GM21360 (cell line): ENCODE data around the gene PLEKHG4B.
"Not testable (repeated sequence)": the region's sequence is repeated elsewhere in the genome, so short reads cannot be mapped to it uniquely, and the experiment has no call there.

Experiments used
- ATAC-seq: cut with Tn5 transposase; IDR thresholded peaks from one replicate; pipeline ENCODE4 v1.9.1; 2021; ENCODE audit warnings: mild to moderate bottlenecking, moderate library complexity; ENCODE audit not compliant: unreplicated experiment

PLEKHG4B gene

GRCh38 chr5:186091-187041, 94.4 kb downstream of the PLEKHG4B start:
- no peak for ATAC-seq

- ATAC-seq: no peak
Measured at GRCh38 chr5:187042-187431, 95.1 kb downstream of the PLEKHG4B start.

- no peak for ATAC-seq
Measured at GRCh38 chr5:187617-188451, 95.9 kb downstream of the PLEKHG4B start.

DNA sequence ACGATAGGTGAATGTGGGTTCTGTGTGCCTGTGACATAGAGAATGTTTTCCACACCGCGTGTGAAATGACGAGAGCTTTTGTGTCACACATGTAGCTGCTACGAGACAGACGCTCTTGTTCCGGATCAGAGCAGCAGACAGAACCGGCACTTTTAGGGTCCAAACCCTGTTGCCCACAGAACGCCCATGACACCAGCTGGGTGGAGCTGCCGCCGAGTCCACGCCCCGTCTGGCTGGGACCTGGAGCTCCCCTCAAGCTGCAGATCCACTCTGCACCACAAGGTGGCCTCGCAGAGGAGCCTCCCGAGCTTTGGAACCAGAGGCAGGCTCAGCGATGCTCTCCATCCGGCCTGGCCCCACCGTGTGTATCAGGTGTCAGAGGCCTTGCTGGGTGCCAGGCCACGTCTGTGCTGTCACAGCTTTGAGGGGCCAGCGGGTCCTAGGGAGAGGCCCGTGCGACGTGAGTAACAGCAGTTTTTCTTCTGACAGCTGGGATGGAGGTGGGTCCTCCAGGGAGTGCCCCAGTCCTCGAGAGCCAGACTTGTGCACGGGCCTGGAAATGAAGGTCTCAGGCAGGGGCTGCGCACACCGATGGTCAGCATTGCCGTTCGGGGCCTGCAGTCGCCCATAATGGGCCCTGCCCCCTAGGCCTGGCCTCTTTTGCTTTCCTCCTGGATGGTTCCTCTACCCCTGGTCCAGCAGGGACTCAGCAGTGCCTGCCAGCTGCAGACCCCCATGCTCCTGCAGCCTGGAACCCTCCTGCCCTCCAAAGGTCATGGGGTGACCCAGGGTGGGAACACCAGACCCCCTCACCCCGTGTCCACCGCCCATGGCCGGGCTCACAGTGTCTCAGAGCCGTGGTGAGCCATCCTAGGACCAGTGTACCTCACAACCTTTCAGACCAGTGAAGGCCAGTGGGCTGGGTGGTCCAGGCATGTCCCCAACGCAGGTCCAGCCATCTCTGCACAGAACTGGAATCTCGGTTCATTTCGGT, 96.8 kb downstream of the PLEKHG4B start:
- peak; percentile 81 for ATAC-seq

- no peak for ATAC-seq
Measured at GRCh38 chr5:189486-189885, 97.5 kb downstream of the PLEKHG4B start.

GRCh38 chr5:189976-190365, 98.0 kb downstream of the PLEKHG4B start:
- ATAC-seq: no peak

DNA sequence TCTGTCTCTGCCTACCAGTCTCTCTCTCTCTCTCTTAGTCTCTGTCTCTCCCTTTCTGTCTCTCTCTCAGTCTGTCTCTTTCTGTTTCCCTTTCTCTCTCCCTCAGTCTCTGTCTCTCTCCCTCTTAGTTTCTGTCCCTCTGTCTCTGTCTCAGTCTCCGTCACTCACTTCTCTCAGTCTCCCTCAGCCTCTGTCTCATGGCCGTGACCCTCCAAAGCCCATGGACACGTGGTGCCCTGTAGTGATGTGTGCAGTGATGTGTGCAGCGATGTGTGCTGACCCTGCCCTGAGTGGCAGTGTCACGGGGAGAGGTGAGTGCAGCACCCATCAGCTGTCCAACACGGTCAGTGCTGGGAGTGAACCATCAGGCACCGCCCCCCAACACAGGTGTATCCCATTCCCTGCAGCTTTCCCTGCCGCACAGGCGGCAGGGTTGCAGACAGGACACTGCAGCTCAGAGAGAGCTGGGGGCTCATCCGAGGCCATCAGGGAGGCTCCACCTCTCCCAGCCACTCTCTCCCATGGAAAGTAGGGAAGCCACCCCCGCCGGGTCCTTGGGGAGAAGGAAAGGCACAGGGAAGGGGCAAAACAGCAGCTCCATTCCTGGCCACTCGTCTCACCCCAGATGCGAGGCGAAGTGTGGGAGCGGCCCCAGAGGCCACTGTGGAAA, 98.5 kb downstream of the PLEKHG4B start:
- ATAC-seq: no peak

DNA sequence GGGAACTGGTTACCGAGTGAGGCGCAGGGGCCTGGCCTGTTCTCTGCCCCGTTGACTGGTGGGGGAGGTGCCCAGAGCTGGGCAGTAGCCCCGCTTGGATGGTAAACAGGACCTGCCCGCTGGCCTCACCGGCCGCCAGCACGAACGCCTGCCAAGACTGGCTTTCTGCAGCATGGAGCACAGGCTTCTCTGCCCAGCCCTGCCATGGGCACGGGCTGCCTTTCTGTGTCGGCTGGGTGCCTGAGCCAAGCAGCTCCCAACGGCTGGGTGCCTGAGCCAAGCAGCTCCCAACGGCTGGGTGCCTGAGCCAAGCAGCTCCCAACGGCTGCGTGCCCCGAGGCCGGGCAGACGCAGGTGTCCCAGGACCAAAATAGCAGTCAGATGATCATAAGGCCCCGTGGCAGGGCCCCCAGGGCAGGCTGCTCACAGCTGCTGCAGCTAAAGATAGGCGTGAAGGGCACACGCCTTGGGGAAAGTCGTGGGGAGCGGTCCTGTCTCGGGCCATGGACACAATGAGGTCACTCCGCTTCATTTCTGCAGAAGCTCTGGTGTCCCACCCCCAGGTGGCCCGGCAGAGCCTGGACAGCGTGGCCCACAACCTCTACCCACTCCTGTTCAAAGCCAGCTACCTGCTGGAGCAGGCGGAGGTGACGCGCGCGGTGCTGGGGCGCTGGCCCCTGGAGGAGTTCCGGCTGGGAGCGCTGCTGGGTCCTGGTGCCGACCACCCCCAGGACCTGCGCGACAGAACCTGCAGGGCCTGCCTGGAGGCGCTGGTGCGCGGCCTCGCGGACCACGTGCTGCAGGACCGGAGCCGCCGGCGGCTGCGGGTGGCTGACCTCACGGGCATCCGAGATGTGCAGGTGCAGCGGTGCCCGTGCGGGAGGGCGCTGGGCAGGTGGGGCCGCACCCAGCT, 99.3 kb downstream of the PLEKHG4B start, which contains the start of gene LRRC14B:
Gene LRRC14B (plus strand): TSS at position 460 of the 913 bp plus-strand sequence. CDS start 44 bp downstream, at position 504.
- no peak for ATAC-seq

- no peak for ATAC-seq
Measured at GRCh38 chr5:191949-192690, 100.2 kb downstream of the PLEKHG4B start.

- no peak for ATAC-seq
Measured at GRCh38 chr5:192691-192969, 100.7 kb downstream of the PLEKHG4B start.

GRCh38 chr5:192970-193831, 101.2 kb downstream of the PLEKHG4B start:
- ATAC-seq: no peak

- ATAC-seq: no peak
Measured at GRCh38 chr5:194102-194501, 102.1 kb downstream of the PLEKHG4B start.

DNA sequence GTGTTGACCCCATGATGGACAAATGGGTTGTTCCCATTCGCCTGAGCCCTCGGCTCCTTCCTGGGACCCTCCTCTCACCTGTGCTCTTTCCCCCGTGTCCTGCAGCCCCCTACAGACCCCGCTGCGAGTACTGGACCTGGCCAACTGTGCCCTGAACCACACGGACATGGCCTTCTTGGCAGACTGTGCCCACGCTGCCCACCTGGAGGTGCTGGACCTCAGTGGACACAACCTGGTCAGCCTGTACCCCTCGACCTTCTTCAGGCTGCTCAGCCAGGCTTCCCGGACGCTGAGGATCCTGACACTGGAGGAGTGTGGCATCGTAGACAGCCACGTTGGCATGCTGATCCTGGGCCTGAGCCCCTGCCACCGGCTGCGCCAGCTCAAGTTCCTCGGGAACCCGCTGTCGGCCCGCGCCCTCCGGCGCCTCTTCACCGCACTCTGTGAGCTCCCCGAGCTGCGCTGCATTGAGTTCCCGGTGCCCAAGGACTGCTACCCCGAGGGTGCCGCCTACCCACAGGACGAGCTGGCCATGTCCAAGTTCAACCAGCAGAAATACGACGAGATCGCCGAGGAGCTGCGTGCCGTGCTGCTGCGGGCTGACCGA, 102.7 kb downstream of the PLEKHG4B start:
- ATAC-seq: no peak

DNA sequence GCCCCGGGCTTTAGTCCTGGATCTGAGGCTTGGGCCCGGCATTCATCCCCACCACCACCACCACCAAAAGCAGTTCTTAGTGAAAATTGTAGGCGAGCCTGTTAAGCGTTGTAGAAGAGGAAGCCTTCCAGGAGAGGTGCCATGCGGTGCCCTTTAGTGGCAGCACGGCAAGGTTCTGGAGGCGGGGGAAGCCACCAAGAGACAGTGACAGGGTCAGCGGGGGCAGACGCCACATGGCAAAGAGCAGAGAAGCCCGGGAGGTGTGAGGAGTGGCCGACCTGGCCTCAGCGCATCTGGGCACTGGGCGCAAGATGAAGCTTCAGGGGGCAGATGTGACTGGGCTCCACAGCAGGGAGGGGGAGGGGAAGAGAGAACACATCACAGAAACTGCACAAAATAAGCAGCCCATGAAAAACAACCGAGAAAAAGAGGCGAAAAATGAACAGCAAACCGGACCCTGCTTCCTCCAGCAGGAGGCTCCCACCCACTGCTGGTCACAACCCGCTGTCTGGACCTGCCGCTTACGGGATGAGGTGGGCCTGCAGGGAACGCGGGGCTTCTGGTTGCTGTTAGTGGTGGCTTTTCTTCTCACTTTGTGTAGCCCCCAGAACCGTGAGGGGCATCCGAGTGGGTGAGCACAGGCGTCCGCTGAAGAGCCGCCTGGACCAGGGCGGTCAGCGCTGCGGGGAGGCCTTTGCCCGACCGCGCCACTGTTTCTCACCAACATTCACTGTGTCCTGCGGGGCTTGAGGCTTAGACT, 103.6 kb downstream of the PLEKHG4B start:
- ATAC-seq: no peak

DNA sequence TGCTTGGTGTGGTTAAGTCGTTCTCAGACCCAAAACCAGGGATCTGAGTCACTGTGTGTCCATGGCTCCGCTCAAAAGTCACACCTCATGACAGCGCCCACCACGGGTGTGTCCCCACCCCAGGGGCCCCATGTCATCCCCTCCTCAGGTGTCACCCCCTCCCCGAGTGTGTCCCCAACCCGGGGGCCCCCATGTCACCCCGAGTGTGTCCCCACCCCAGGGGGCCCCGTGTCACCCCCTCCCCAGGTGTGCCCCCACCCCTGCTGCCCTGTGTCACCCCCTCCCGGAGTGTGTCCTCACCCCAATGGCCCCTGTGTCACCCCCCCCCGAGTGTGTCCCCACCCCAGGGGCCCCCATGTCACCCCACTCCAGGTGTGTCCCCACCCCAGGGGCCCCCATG, 104.4 kb downstream of the PLEKHG4B start:
- no peak for ATAC-seq

DNA sequence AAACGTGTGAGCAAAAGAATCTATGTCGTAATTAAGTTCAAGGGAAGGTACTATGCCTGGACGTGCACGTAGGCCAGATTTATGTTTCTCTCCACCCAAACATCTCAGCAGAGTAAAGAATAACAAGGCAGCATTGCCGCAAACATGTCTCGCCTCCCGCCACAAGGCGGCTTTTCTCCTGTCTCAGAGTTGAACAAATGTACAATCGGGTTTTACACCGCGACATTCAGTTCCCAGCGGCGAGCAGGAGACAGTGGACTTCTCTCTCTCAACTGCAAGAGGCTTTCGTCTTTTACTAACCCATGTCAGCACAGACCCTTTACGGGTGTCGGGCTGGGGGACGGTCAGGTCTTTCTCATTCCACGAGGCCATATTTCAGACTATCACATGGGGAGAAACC, 105.1 kb downstream of the PLEKHG4B start:
- not testable (repeated sequence) for ATAC-seq
